ENCODE measurements around the gene DEXI. TPM values are rescaled to one million over a fixed set of nuclear protein-coding genes. Genes with fewer than 3 reads are reported as not detected.

DEXI gene
- total RNA-seq, 1 experiment from 2014 or later: 43.2 TPM

DNA sequence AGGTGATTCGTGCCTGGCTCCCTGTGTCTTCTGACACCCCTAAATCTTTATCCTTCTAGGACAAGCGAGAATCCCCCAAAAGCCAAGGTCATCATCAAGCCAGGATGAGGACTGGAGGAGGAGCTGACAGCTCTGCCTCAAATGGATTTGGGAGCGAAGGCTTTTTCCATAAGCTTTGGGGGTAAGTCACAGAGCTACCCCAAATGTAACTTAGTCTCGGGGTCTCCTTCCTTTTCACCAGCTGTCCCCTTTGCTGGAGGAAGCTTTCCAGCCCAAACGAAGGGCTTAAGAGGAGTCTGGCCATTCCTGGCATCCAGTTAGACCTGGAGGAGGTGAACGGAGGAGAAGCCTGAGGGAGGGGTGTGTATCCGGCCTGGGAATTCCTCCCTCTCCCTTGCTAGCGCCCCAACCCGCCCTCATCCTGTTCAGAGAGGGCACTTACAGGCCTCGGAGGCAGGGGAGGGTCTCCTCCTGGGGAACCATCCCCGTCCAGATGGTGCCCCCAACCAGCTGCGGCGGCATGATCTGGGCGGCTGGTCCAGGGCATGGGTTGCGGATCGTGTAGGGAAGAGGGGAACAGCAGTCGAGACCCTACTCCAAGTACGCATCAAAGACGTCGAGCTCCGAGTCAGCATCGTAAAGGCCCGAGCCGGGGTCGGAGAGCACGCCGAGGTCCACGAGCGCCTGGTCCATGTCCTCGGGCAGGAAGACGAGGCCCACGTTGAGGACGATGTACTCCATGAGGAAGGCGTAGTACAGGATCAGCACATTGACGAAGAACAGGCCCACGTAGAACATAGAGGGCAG lies 938 bp downstream of the DEXI start:
- Histone ChIP-seq H3K4me1 (ENCODE audit: insufficient read depth, low read length) (peaks cover 24% of the 10 kb centered on the region), H3K4me3 (ENCODE audit: low read length) (peak overlapping the region; percentile 91), H4K20me1 (ENCODE audit: low read length) (peaks cover 17% of the 10 kb centered on the region; the same call in 1 of the 2 replicates), H3K36me3 (ENCODE audit: low read depth, low read length) (no peaks in the 10 kb centered on the region), H3K9me3 (ENCODE audit: low read length) (no peaks in the 10 kb centered on the region), H2AFZ (ENCODE audit: low read length) (no peak overlapping the region), H3K9me2 (replicated peaks; ENCODE audit: low read length) (no peaks in the 10 kb centered on the region), H3K27me3 (ENCODE audit: low read length) (no peaks in the 10 kb centered on the region), H3K9ac (ENCODE audit: low read length) (peak overlapping the region; percentile 70), H3F3A (ENCODE audit: low read length, unreplicated experiment) (no peaks in the 10 kb centered on the region), H3K4me2 (ENCODE audit: low read length) (peak overlapping the region; percentile 99), H3K27ac (ENCODE audit: low read length) (no peak overlapping the region), H3K79me2 (ENCODE audit: low read length) (peaks cover 72% of the 10 kb centered on the region)
- BruUV-seq (replicated peaks): no TSS peak
- ChIA-PET CTCF (no interaction called here), POLR2A (ENCODE audit: unreplicated experiment) (no interaction called here)
- intact Hi-C loops (cut with micrococcal nuclease): loop anchor here (5.0 kb wide), 1 partner anchor 199 kb away; the partner anchor contains the start of gene NUBP1
- ATAC-seq: no peak; the same call in 1 of the 2 replicates
- DNase-seq: peak; percentile 23
- TF ChIP-seq CTCF (conservative IDR thresholded peaks at IDR 0.05; ENCODE audit: low read depth, low read length) (no peak), EZH2 (IDR thresholded peaks at IDR 0.05; ENCODE audit: low read length, unreplicated experiment) (no peak), EZH2phosphoT487 (IDR thresholded peaks at IDR 0.05; ENCODE audit: borderline replicate concordance, low read length) (no peak)

DNA sequence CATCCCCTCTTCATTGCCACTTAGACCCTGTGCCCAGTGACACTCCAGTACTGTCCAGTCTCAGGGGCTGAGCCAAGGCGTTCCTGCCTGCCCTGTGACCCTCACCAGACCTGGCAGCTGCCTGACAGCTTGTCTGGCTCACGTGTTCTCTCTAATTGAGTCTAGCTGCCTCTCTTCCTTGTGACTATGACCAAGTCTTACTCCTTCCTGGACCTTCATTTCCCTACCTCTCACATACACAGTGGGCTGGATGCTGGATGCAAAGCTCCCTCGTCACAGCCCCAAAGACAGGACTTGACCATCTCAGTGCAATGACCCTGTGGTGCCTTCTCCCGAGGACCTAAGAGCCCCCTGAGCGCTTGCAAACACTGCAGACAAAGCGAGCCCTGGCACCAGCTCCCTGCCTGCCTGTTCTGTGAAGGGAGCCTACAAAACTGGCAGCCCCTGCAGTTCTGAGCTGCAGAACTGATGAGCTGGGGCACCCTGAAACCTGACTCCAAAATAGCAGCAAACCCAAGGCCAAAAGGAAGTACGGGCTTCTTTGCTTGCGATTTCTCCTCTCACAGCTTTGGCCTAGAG lies 1.7 kb downstream of the DEXI start:
- BruUV-seq (replicated peaks): TSS peak; percentile 27
- POLR2A ChIA-PET (ENCODE audit: unreplicated experiment): no interaction called here
- H3K9ac ChIP-seq (ENCODE audit: low read length): peak overlapping the region; percentile 70

More for the DNA sequence above, 1.7 kb downstream of the DEXI start:
- Histone ChIP-seq H3K36me3 (ENCODE audit: low read depth, low read length) (no peaks in the 10 kb centered on the region), H3K4me1 (ENCODE audit: insufficient read depth, low read length) (peaks cover 17% of the 10 kb centered on the region), H3K4me2 (ENCODE audit: low read length) (peak overlapping the region; percentile 99), H3F3A (ENCODE audit: low read length, unreplicated experiment) (no peaks in the 10 kb centered on the region), H3K79me2 (ENCODE audit: low read length) (peaks cover 69% of the 10 kb centered on the region), H3K9me2 (replicated peaks; ENCODE audit: low read length) (no peaks in the 10 kb centered on the region), H3K27me3 (ENCODE audit: low read length) (no peaks in the 10 kb centered on the region), H3K27ac (ENCODE audit: low read length) (no peak overlapping the region), H4K20me1 (ENCODE audit: low read length) (peaks cover 17% of the 10 kb centered on the region; the same call in 1 of the 2 replicates), H3K9me3 (ENCODE audit: low read length) (no peaks in the 10 kb centered on the region), H2AFZ (ENCODE audit: low read length) (no peak overlapping the region), H3K4me3 (ENCODE audit: low read length) (peak overlapping the region; percentile 91)
- no peak for DNase-seq
- CTCF ChIA-PET: no interaction called here
- TF ChIP-seq EZH2 (IDR thresholded peaks at IDR 0.05; ENCODE audit: low read length, unreplicated experiment) (no peak), CTCF (conservative IDR thresholded peaks at IDR 0.05; ENCODE audit: low read depth, low read length) (no peak), EZH2phosphoT487 (IDR thresholded peaks at IDR 0.05; ENCODE audit: borderline replicate concordance, low read length) (no peak)
- intact Hi-C loops (cut with micrococcal nuclease): loop anchor here (5.0 kb wide), 1 partner anchor 198 kb away; the partner anchor contains the start of gene NUBP1
- ATAC-seq: no peak

All from PC-3 (cell line).